NCI-H1092 (cell line): ENCODE data around the gene FUT3.

Source experiments
- DNase-seq: peaks from one replicate; lab custom pipeline; 2025; lab: John Stamatoyannopoulos, UW

Gene FUT3

GRCh38 chr19:5823579-5824281 lies 27.5 kb downstream of the FUT3 start:
- DNase-seq = no peak

DNA sequence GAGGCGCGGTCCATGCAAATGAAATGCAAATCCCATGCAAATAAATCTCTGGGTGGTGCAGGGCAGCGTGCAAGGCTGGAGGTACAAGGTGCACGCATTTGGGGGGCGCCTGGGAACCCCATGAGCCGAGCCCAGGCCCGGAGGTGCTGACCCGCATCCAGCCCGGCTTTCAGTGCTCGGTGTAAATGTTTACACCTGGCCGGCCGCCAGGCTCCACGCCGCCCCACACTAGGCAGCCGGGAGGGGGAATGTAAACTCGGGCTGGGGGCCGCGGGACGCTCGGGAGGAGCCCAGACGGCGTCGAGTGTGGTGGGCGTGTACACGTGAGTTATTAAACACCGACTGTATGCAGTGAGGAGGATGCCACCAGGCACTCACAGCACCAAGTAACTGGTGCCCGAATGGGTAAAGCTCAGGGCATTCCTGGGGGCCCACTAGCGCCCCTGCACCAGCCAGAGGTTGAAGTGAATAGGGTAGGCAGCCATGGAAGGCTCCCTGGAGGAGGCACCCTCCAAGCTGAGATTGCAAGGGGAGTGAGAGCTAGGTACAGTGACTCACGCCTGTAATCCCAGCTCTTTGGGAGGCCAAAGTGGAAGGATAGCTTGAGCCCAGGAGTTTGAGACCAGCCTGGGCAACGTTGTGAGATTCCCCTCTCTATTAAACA lies 28.9 kb downstream of the FUT3 start:
- no peak for DNase-seq

DNA sequence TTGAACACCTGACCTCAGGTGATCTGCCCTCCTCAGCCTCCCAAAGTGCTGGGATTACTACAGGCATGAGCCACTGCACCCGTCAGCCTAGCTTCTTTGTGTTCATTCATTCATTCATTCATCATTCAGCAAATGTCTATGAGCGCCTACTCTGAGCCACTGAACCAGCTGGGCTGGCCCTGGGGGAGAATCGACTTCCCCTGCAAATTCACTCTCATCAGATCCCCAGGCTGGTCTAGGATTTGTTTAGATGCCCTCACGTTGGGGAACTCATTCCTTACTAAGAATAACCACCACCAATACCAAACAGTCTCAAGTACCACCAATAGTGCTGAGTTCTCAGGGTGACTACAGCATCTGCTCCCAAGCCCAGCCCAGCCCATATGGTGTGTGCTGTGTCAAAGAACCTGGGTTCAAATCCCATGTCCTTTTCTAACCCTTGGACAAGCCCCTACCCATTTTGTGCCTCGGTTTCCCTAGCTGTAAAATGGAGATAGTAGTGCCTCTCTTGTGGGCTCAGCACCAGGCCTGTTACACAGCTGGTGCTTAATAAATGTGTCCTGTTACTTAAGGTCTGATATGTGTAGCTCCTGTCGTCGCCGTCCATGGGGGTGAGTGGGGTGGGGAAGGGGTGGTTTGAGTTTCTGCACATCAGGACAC lies 29.6 kb downstream of the FUT3 start:
- DNase-seq = no peak

DNA sequence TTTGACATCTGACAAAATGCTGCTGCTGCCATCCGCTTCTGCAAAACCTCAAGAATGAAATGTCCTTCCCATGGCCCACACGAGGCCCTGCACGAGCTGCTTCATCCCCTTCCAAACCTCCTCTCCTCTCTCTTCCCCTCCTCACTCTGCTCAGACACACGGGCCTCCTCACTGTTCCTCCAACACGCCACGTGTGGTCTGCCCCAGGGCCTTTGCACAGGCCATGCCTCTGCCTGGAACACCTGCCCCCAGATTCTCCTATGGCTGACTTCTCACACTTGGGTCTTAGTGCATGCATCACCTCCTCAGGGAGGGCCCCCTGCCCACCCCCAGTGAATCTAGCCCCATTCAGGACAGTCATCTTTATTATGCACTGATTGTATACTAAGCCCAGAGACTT lies 30.5 kb downstream of the FUT3 start:
- DNase-seq = no peak

DNA sequence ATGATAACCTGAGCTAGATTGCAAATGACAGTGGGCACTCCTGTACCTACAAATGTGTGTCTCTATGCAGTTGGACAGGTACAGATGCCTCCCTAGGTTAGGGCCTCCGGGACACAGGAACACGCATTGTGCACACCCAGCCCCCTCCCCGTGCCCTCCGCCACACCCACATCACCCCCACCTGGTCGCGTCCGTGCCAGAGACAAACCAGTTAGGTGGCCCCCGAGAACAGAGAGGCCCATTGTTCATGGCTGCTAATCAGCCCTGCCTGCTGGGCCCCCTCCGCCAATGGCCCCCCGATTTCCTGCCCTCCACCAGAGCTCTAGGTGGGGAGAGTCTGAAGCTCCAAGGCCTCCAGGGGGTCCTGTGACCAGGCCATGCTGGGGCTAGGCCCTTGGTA lies 32.7 kb downstream of the FUT3 start:
- no peak for DNase-seq

DNA sequence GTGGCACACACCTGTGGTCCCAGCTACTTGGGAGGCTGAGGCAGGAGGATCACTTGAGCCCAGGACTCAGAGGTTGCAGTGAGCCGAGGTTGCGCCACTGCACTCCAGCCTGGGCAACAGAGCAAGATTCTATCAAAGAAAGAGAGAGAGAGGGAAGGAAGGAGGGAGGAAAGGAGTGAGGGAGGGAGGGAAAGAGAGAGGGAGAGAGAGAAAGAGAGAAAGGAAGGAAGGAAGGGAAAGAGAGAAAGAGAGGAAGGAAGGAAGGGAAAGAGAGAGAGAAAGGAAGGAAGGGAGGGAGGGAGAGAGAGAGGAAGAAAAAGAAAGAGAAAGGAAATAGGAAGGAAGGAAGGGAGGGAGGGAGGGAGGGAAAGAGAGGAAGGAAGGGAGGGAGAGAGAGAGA lies 34.0 kb downstream of the FUT3 start:
- no peak for DNase-seq

- DNase-seq = no peak
These were observed 36.4 kb downstream of the FUT3 start for GRCh38 chr19:5814852-5815246.

GRCh38 chr19:5814123-5814851 lies 37.0 kb downstream of the FUT3 start:
- no peak for DNase-seq

DNA sequence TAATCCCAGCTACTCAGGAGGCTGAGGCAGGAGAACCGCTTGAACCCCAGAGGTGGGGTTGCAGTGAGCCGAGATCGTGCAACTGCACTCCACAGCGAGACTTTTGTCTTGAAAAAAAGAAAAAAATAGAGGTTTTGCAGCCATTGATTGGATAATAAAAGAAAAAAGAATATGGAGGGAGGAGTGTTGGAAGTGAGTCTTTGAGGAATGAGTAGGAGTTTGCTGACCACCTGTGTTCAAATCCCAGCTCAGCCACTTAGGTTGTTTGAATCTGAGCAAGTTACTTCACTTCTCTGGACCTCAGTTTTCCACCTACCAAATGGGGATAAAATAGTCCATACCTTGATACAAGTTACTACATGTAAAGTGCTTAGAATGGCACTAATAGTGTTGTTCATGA lies 40.1 kb downstream of the FUT3 start:
- DNase-seq = no peak

- DNase-seq = no peak
These were observed 41.8 kb downstream of the FUT3 start for GRCh38 chr19:5809469-5809868.

DNA sequence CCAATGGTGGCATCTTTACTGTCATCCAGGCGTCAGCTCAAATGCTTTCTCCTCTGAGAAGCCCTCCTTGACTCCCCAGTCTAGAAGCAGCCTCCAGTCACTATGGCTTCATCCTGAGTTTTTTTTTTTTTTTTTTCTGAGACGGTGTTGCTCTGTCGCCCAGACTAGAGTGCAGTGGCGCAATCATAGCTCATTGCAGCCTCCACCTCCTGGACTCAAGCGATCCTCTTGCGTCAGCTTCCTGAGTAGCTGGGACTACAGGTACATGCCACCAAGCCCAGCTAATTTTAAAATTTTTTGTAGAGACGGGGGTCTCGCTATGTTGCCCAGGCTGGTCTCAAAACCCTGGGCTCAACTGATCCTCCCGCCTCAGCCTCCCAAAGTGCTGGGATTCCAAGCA lies 42.2 kb downstream of the FUT3 start:
- DNase-seq = no peak

GRCh38 chr19:5808120-5808816 lies 43.0 kb downstream of the FUT3 start:
- DNase-seq = no peak

- DNase-seq = no peak
These were observed 44.3 kb downstream of the FUT3 start for GRCh38 chr19:5806905-5807304.

DNA sequence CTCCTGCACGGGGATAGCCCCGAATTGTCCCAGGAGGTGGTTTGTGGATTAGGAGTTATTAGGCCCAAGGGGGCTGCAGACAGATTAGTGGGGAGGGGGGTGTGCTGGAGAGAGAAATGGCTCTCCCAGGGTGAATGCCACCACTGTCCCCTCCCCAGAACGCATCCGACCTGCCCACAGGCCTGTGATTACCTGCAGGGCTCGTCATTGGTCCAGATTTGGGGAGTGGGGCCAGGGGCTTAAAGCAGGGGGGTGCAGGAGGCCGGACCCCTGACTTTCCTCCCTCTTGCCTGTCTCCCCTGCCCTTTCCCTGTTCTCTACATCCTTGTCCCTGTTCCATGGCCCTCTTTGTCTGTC lies 45.1 kb downstream of the FUT3 start:
- no peak for DNase-seq

DNA sequence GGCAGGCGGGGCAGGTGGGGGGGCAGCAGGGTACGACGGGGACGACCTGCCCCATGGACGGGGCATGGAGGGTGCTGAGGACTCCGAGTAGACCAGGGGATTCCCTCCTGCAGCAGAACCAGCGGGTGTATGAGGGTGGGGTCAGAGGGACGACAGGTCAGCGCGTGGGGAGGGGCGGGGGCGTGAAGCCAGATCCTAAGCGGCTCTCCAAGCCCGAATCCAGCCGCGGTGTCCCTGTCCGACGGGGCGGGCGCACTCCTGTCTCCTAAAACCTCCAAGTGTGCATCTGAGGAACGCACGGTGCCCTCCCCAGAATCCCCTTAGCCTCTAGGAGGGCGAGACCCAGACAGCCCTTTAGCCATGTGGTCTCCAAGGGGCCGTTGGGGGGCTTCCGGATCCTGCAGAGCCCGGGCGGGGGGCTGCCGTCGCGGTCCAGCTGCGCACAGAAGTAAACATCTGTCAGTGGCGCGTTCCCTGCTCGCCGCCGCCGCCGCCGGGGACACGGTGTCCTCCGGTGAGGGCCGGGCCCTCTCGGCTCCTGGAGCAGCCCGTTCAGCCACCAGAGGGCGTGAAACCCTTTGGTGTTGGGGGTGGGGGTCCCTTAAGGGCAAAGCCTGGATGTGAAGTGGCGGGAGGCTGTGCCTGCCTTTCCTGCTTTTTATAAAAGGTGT lies 45.7 kb downstream of the FUT3 start:
- peak; percentile 74 for DNase-seq

- no peak for DNase-seq
These were observed 46.5 kb downstream of the FUT3 start, which contains the start of gene NRTN for GRCh38 chr19:5804516-5805461. NRTN (plus strand) TSS chr19:5805067; CDS start chr19:5824166, 19,099 bp downstream.

DNA sequence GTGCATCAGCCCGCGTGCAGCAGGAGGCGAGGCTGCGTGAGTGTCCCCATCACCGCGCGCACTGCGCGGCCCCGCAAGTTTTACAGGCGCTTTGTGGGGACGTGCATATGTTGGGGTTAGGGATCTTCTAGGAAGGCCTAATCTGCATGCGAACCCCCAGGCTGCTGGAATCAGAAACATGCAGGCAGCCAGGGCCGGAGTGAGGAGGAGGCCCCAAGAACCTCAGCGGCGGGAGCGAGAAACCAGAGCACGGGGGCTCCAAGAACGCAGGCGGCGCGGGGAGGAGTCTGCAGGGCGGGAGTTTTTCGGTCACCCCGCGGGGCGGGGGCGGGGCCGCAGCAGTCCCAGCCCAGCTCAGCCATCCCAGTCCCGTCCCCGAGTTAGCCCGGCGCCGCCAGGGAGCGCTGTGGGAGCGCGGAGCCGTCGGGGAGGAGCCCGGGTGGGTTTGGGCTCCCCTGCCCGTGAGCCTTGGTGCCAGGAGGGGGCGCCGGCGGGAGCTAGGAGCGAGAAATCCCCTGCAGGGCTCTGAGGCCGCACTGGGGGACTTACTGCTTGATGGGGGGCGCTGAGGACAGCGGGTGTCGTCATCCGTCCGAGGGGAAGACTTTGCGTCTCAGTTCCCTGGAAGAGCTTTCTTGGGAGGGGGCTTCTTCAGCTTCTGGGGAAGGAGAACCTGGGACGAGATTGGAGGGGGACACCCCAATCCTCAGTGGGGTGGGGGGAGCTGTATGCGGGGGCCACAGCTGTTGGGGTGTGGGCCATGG lies 47.3 kb downstream of the FUT3 start:
- DNase-seq = peak; percentile 85

DNA sequence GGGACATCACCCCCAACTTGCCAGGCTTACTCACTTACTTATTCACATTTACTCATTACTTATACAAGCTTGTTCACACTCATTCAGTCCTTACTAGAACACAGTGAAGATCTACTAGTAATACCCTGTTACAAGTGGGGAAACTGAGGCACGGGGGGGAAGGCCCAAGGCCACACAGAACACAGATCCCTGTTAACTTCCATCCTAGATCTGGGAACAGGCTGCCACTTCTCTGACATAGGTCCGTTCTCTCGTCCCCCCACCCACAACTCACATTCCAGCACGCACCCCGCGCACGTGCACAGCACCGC lies 47.9 kb downstream of the FUT3 start:
- DNase-seq = no peak

GRCh38 chr19:5801796-5802619 lies 49.2 kb downstream of the FUT3 start:
- DNase-seq = no peak
